Measurements from ENCODE around the gene CSNK1G3. TPM values are rescaled to one million over a fixed set of nuclear protein-coding genes. Genes with fewer than 3 reads are reported as not detected.

The CSNK1G3 gene
- total and polyA plus RNA-seq, 2 experiments from 2014 or later, result 19.6 to 65.1 TPM

DNA sequence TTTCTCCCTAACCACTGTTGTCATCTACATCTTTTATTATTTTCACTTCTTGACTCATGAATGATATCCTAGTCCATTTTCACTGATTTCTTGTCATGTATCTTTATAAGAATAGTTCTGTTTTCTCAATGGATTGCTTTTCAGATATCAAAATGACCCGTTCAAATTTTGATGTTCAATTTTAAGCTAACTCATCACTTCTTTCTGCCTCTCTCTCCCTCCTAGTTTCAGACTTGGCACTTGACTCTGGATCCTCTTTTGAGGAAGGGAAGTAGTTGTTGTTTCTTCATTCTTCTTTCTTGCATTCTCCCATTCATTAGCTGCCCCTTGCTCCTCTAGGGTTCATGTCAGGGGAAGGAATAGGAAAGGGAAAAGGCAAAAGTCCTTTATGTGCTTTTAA lies 23.7 kb downstream of the CSNK1G3 start:
- DNase-seq (ENCODE audit: low spot score) (no peak), ATAC-seq (no peak)
- Histone ChIP-seq H4K20me1 (replicated peaks; ENCODE audit: insufficient read depth) (peaks cover 10% of the 10 kb centered on the region; the same call in 1 of the 2 replicates), H3F3A (replicated peaks; ENCODE audit: low read depth) (no peaks in the 10 kb centered on the region), H3K4me3 (no peak overlapping the region), H3K36me3 (ENCODE audit: insufficient read depth) (no peaks in the 10 kb centered on the region), H2AFZ (no peak overlapping the region), H3K27ac (ENCODE audit: low read depth) (no peak overlapping the region), H3K27me3 (ENCODE audit: insufficient read depth) (no peaks in the 10 kb centered on the region), H3K79me2 (replicated peaks; ENCODE audit: insufficient read depth) (peaks cover 100% of the 10 kb centered on the region), H3K9me2 (ENCODE audit: insufficient read depth) (no peaks in the 10 kb centered on the region), H3K4me1 (ENCODE audit: insufficient read depth) (no peaks in the 10 kb centered on the region; the same call in 1 of the 2 replicates), H3K4me2 (no peak overlapping the region)
- H3K36me3 Mint-ChIP-seq (ENCODE audit: low read depth), result no peaks in the 10 kb centered on the region
- H3K9me3 Mint-ChIP-seq, result no peaks in the 10 kb centered on the region
- no peaks in the 10 kb centered on the region for H3K27me3 Mint-ChIP-seq (ENCODE audit: insufficient read depth, low read depth, poor library complexity)
- peaks cover 15% of the 10 kb centered on the region for H3K4me1 Mint-ChIP-seq
- H3K27ac Mint-ChIP-seq, result no peak overlapping the region
- no peak overlapping the region for H3K4me3 Mint-ChIP-seq
- no peak for TF ChIP-seq EZH2phosphoT487 (IDR thresholded peaks at IDR 0.05; ENCODE audit: unreplicated experiment)
- no peak for TF ChIP-seq JUNB (IDR thresholded peaks at IDR 0.05; ENCODE audit: unreplicated experiment)
- TF ChIP-seq ZNF114 (CRISPR knock-in tag; IDR thresholded peaks at IDR 0.05), result no peak
- TF ChIP-seq EZH2 (IDR thresholded peaks at IDR 0.05; ENCODE audit: low read depth, unreplicated experiment), result no peak
- no peak for TF ChIP-seq ZNF331 (CRISPR knock-in tag; IDR thresholded peaks at IDR 0.05; ENCODE audit: low read depth)
- TF ChIP-seq STAT1 (IDR thresholded peaks at IDR 0.05; ENCODE audit: unreplicated experiment), result no peak
- TF ChIP-seq, protein P1, sequence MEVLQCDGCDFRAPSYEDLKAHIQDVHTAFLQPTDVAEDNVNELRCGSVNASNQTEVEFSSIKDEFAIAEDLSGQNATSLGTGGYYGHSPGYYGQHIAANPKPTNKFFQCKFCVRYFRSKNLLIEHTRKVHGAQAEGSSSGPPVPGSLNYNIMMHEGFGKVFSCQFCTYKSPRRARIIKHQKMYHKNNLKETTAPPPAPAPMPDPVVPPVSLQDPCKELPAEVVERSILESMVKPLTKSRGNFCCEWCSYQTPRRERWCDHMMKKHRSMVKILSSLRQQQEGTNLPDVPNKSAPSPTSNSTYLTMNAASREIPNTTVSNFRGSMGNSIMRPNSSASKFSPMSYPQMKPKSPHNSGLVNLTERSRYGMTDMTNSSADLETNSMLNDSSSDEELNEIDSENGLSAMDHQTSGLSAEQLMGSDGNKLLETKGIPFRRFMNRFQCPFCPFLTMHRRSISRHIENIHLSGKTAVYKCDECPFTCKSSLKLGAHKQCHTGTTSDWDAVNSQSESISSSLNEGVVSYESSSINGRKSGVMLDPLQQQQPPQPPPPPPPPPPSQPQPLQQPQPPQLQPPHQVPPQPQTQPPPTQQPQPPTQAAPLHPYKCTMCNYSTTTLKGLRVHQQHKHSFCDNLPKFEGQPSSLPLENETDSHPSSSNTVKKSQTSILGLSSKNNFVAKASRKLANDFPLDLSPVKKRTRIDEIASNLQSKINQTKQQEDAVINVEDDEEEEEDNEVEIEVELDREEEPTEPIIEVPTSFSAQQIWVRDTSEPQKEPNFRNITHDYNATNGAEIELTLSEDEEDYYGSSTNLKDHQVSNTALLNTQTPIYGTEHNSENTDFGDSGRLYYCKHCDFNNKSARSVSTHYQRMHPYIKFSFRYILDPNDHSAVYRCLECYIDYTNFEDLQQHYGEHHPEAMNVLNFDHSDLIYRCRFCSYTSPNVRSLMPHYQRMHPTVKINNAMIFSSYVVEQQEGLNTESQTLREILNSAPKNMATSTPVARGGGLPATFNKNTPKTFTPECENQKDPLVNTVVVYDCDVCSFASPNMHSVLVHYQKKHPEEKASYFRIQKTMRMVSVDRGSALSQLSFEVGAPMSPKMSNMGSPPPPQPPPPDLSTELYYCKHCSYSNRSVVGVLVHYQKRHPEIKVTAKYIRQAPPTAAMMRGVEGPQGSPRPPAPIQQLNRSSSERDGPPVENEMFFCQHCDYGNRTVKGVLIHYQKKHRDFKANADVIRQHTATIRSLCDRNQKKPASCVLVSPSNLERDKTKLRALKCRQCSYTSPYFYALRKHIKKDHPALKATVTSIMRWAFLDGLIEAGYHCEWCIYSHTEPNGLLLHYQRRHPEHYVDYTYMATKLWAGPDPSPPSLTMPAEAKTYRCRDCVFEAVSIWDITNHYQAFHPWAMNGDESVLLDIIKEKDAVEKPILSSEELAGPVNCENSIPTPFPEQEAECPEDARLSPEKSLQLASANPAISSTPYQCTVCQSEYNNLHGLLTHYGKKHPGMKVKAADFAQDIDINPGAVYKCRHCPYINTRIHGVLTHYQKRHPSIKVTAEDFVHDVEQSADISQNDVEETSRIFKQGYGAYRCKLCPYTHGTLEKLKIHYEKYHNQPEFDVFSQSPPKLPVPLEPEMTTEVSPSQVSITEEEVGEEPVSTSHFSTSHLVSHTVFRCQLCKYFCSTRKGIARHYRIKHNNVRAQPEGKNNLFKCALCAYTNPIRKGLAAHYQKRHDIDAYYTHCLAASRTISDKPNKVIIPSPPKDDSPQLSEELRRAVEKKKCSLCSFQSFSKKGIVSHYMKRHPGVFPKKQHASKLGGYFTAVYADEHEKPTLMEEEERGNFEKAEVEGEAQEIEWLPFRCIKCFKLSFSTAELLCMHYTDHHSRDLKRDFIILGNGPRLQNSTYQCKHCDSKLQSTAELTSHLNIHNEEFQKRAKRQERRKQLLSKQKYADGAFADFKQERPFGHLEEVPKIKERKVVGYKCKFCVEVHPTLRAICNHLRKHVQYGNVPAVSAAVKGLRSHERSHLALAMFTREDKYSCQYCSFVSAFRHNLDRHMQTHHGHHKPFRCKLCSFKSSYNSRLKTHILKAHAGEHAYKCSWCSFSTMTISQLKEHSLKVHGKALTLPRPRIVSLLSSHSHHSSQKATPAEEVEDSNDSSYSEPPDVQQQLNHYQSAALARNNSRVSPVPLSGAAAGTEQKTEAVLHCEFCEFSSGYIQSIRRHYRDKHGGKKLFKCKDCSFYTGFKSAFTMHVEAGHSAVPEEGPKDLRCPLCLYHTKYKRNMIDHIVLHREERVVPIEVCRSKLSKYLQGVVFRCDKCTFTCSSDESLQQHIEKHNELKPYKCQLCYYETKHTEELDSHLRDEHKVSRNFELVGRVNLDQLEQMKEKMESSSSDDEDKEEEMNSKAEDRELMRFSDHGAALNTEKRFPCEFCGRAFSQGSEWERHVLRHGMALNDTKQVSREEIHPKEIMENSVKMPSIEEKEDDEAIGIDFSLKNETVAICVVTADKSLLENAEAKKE (CRISPR knock-in tag; IDR thresholded peaks at IDR 0.05), result no peak
- no peak for TF ChIP-seq NANOG (IDR thresholded peaks at IDR 0.05; ENCODE audit: borderline replicate concordance)
- no peak for TF ChIP-seq POLR2AphosphoS5 (IDR thresholded peaks at IDR 0.05; ENCODE audit: low read depth)
- no peak for TF ChIP-seq CREB1 (CRISPR knock-in tag; IDR thresholded peaks at IDR 0.05; ENCODE audit: low read depth)
- TF ChIP-seq, protein P2, sequence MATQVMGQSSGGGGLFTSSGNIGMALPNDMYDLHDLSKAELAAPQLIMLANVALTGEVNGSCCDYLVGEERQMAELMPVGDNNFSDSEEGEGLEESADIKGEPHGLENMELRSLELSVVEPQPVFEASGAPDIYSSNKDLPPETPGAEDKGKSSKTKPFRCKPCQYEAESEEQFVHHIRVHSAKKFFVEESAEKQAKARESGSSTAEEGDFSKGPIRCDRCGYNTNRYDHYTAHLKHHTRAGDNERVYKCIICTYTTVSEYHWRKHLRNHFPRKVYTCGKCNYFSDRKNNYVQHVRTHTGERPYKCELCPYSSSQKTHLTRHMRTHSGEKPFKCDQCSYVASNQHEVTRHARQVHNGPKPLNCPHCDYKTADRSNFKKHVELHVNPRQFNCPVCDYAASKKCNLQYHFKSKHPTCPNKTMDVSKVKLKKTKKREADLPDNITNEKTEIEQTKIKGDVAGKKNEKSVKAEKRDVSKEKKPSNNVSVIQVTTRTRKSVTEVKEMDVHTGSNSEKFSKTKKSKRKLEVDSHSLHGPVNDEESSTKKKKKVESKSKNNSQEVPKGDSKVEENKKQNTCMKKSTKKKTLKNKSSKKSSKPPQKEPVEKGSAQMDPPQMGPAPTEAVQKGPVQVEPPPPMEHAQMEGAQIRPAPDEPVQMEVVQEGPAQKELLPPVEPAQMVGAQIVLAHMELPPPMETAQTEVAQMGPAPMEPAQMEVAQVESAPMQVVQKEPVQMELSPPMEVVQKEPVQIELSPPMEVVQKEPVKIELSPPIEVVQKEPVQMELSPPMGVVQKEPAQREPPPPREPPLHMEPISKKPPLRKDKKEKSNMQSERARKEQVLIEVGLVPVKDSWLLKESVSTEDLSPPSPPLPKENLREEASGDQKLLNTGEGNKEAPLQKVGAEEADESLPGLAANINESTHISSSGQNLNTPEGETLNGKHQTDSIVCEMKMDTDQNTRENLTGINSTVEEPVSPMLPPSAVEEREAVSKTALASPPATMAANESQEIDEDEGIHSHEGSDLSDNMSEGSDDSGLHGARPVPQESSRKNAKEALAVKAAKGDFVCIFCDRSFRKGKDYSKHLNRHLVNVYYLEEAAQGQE (IDR thresholded peaks at IDR 0.05; ENCODE audit: unreplicated experiment), result no peak
- TF ChIP-seq, protein P3, sequence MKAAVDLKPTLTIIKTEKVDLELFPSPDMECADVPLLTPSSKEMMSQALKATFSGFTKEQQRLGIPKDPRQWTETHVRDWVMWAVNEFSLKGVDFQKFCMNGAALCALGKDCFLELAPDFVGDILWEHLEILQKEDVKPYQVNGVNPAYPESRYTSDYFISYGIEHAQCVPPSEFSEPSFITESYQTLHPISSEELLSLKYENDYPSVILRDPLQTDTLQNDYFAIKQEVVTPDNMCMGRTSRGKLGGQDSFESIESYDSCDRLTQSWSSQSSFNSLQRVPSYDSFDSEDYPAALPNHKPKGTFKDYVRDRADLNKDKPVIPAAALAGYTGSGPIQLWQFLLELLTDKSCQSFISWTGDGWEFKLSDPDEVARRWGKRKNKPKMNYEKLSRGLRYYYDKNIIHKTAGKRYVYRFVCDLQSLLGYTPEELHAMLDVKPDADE (IDR thresholded peaks at IDR 0.05), result no peak
- TF ChIP-seq, protein P4, sequence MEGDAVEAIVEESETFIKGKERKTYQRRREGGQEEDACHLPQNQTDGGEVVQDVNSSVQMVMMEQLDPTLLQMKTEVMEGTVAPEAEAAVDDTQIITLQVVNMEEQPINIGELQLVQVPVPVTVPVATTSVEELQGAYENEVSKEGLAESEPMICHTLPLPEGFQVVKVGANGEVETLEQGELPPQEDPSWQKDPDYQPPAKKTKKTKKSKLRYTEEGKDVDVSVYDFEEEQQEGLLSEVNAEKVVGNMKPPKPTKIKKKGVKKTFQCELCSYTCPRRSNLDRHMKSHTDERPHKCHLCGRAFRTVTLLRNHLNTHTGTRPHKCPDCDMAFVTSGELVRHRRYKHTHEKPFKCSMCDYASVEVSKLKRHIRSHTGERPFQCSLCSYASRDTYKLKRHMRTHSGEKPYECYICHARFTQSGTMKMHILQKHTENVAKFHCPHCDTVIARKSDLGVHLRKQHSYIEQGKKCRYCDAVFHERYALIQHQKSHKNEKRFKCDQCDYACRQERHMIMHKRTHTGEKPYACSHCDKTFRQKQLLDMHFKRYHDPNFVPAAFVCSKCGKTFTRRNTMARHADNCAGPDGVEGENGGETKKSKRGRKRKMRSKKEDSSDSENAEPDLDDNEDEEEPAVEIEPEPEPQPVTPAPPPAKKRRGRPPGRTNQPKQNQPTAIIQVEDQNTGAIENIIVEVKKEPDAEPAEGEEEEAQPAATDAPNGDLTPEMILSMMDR (conservative IDR thresholded peaks at IDR 0.05; ENCODE audit: low read depth in 2 of 2), result no peak
